ENCODE measurements around the gene IL22RA1.
A peak's percentile ranks its signal among the peaks of the same experiment; 100 is the strongest.

IL22RA1 gene

GRCh38 chr1:24074817-24075589 lies 67.9 kb downstream of the IL22RA1 start:
- DNase-seq (ENCODE audit: low read depth): no peak

DNA sequence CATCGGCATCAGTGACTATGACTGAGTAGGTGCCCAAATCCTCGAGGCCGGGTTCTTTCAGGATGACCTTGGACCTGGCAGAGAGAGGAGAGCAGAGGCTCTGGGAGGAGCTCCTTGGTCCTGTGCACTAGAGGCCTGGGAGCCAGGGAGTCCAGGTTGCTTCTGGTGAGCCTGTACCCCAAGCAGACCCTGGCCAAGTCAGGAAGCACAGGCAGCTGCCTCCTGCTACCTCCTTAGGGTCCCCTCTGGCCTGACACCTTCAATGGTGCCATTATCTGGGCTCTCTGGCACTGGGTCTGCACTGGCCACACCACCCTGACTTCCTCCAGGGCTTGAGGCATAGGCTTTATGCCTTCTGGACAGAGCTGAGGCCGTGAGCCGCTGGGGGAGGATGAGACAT lies 68.7 kb downstream of the IL22RA1 start:
- DNase-seq (ENCODE audit: low read depth): no peak

DNA sequence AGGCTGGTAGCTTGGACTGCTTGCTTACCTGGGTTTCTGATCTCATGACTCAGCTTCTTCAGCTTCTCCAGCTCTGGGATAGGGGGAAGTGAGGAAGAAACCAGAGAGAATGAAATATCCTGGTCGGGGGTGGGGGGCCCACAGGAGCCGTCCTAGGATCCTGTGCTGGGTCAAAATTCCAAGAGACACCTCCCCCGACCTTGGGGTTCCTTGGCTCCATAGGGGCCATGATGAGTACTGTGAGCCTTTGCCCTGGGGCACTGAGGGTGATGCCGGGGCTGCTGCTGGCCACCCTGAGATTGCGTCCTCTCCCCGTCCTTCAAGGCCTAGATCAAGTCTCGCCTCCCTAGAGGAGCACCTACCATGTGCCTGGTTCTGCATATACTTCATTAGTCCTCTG lies 71.0 kb downstream of the IL22RA1 start:
- DNase-seq (ENCODE audit: low read depth): no peak

GRCh38 chr1:24070821-24071393 lies 72.0 kb downstream of the IL22RA1 start:
- peak; percentile 48 for DNase-seq (ENCODE audit: low read depth)

DNA sequence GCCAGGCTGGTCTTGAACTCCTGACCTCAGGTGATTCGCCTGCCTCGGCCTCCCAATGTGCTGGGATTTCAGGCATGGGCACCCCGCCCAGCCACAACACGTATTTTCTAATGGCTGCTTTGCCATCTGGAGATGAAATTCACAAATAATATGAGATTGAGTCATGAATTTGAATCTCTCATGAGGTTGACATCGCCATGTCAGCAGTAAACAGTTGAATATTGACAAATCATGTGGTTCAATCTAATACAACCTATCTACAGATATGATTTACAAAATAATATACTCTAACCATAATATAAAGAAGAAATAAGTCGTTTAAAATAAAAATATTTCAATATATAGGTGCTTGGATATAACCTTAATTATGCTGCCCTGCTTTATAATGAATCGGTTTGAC lies 73.1 kb downstream of the IL22RA1 start:
- no peak for DNase-seq (ENCODE audit: low read depth)

Measured in HS-5 (cell line).